ENCODE results near the gene MOV10L1.

MOV10L1 gene

GRCh38 chr22:50059881-50060262 is 29.9 kb upstream of the MOV10L1 start:
- no peak for DNase-seq

GRCh38 chr22:50060441-50061140 is 29.2 kb upstream of the MOV10L1 start:
- DNase-seq: no peak

- DNase-seq: no peak
Observed at GRCh38 chr22:50061141-50061823, 28.5 kb upstream of the MOV10L1 start.

GRCh38 chr22:50061824-50062355 is 27.9 kb upstream of the MOV10L1 start:
- no peak for DNase-seq

GRCh38 chr22:50062509-50063135 is 27.2 kb upstream of the MOV10L1 start:
- DNase-seq: no peak

- no peak for DNase-seq
Observed at GRCh38 chr22:50063589-50064393, 26.0 kb upstream of the MOV10L1 start.

- DNase-seq: no peak
Observed at GRCh38 chr22:50064453-50064852, 25.4 kb upstream of the MOV10L1 start.

- DNase-seq: no peak
Observed at GRCh38 chr22:50067244-50067643, 22.6 kb upstream of the MOV10L1 start.

- DNase-seq: no peak
Observed at GRCh38 chr22:50068096-50068495, 21.7 kb upstream of the MOV10L1 start.

- DNase-seq: no peak
Observed at GRCh38 chr22:50070366-50070765, 19.4 kb upstream of the MOV10L1 start.

GRCh38 chr22:50071432-50072166 is 18.2 kb upstream of the MOV10L1 start:
- no peak for DNase-seq

GRCh38 chr22:50072167-50072555 is 17.6 kb upstream of the MOV10L1 start:
- no peak for DNase-seq

GRCh38 chr22:50072714-50073538 is 16.9 kb upstream of the MOV10L1 start:
- no peak for DNase-seq

- DNase-seq: no peak
Observed at GRCh38 chr22:50074056-50074455, 15.8 kb upstream of the MOV10L1 start.

- no peak for DNase-seq
Observed at GRCh38 chr22:50074551-50075530, 15.0 kb upstream of the MOV10L1 start.

- no peak for DNase-seq
Observed at GRCh38 chr22:50076646-50077535, 12.9 kb upstream of the MOV10L1 start.

- no peak for DNase-seq
Observed at GRCh38 chr22:50078246-50078645, 11.6 kb upstream of the MOV10L1 start.

GRCh38 chr22:50078761-50079160 is 11.0 kb upstream of the MOV10L1 start:
- DNase-seq: no peak

GRCh38 chr22:50080077-50080465 is 9.7 kb upstream of the MOV10L1 start:
- DNase-seq: no peak

All from eye (tissue), 1 donor.